Measurements from ENCODE around the gene ZBTB1.
"Not testable (repeated sequence)": the region's sequence is repeated elsewhere in the genome, so short reads cannot be mapped to it uniquely, and the experiment has no call there.

GRCh38 chr14:64558216-64558615 is 53.6 kb downstream of the ZBTB1 start:
- TF ChIP-seq POLR2A, CTCF (IDR thresholded peaks at IDR 0.05): not testable (repeated sequence)

All from heart left ventricle (tissue), 13 donors.